NCI-H2171 (cell line): ENCODE measurements around the gene TTC39C.

Experiments
- DNase-seq: peaks from one replicate; lab custom pipeline; 2025; lab: John Stamatoyannopoulos, UW

TTC39C gene

GRCh38 chr18:23992089-23992940, 22.2 kb upstream of the TTC39C start:
- no peak for DNase-seq

GRCh38 chr18:23992941-23993280, 21.6 kb upstream of the TTC39C start:
- no peak for DNase-seq

- peak; percentile 60 for DNase-seq
Measured at GRCh38 chr18:23994361-23994902, 20.1 kb upstream of the TTC39C start.

GRCh38 chr18:23995180-23995579, 19.4 kb upstream of the TTC39C start:
- no peak for DNase-seq

- DNase-seq = no peak
Measured at GRCh38 chr18:23998018-23998417, 16.5 kb upstream of the TTC39C start.

GRCh38 chr18:23998820-23999219, 15.7 kb upstream of the TTC39C start:
- peak; percentile 82 for DNase-seq

GRCh38 chr18:24000613-24001490, 13.7 kb upstream of the TTC39C start:
- DNase-seq = no peak

GRCh38 chr18:24002479-24002878, 12.1 kb upstream of the TTC39C start:
- DNase-seq = no peak

GRCh38 chr18:24003288-24003687, 11.3 kb upstream of the TTC39C start:
- no peak for DNase-seq

GRCh38 chr18:24003903-24004640, 10.5 kb upstream of the TTC39C start:
- DNase-seq = no peak

GRCh38 chr18:24006712-24007313, 7.7 kb upstream of the TTC39C start:
- no peak for DNase-seq

- DNase-seq = no peak
Measured at GRCh38 chr18:24009246-24009645, 5.3 kb upstream of the TTC39C start.

- DNase-seq = no peak
Measured at GRCh38 chr18:24009651-24010333, 4.8 kb upstream of the TTC39C start.

- no peak for DNase-seq
Measured at GRCh38 chr18:24010673-24011072, 3.9 kb upstream of the TTC39C start.

GRCh38 chr18:24011123-24011917, 3.2 kb upstream of the TTC39C start:
- no peak for DNase-seq

GRCh38 chr18:24013051-24013450, 1.5 kb upstream of the TTC39C start:
- no peak for DNase-seq

GRCh38 chr18:24014986-24015638, 558 bp downstream of the TTC39C start:
- DNase-seq = peak; percentile 26

GRCh38 chr18:24015639-24016631, 1.4 kb downstream of the TTC39C start:
- DNase-seq = no peak
